Posterior cingulate gyrus (tissue), 11 donors: ENCODE results near the gene HOXA1.
"Not testable (repeated sequence)": the region's sequence is repeated elsewhere in the genome, so short reads cannot be mapped to it uniquely, and the experiment has no call there.

Source experiments
- DNase-seq, 10 donors: peaks; one replicate each; pipeline versions ENCODE4 v3.0.0 to v3.0.0-alpha.2; 2020 to 2021; ENCODE audit warnings: mixed read lengths in 3 of 10
- intact Hi-C: fragments of 100-400 bp; cut with DNase I; formaldehyde crosslinking; loops from one replicate; pipeline ENCODE4 v1.15.1; 2023

The HOXA1 gene

GRCh38 chr7:27066148-27066547 is 29.7 kb downstream of the HOXA1 start:
- intact Hi-C loops = no loop called here
- DNase-seq = no peak

GRCh38 chr7:27065709-27066108 is 30.1 kb downstream of the HOXA1 start:
- no peak for DNase-seq
- intact Hi-C loops = no loop called here

GRCh38 chr7:27064661-27065060 is 31.1 kb downstream of the HOXA1 start:
- intact Hi-C loops = no loop called here
- DNase-seq = no peak

- intact Hi-C loops = no loop called here
- DNase-seq = no peak
Observed at GRCh38 chr7:27064159-27064558, 31.6 kb downstream of the HOXA1 start.

- intact Hi-C loops = no loop called here
- no peak for DNase-seq
Observed at GRCh38 chr7:27062946-27063345, 32.9 kb downstream of the HOXA1 start.

- intact Hi-C loops = no loop called here
- DNase-seq = no peak
Observed at GRCh38 chr7:27053153-27053552, 42.6 kb downstream of the HOXA1 start.

GRCh38 chr7:27051451-27051850 is 44.3 kb downstream of the HOXA1 start:
- intact Hi-C loops = no loop called here

GRCh38 chr7:27048438-27048837 is 47.4 kb downstream of the HOXA1 start:
- DNase-seq = no peak
- intact Hi-C loops = no loop called here

More at GRCh38 chr7:27051451-27051850, 44.3 kb downstream of the HOXA1 start:
- DNase-seq = no peak

- intact Hi-C loops = no loop called here
Observed at GRCh38 chr7:27046854-27047549, 48.8 kb downstream of the HOXA1 start.

GRCh38 chr7:27045972-27046371 is 49.8 kb downstream of the HOXA1 start:
- intact Hi-C loops, DNase-seq: not testable (repeated sequence)

More at GRCh38 chr7:27046854-27047549, 48.8 kb downstream of the HOXA1 start:
- DNase-seq = no peak

- DNase-seq, intact Hi-C loops: not testable (repeated sequence)
Observed at GRCh38 chr7:27045066-27045465, 50.7 kb downstream of the HOXA1 start.
